Liver (tissue), 9 donors: ENCODE results near the gene SBK3. TPM values are rescaled to one million over a fixed set of nuclear protein-coding genes. Genes with fewer than 3 reads are reported as not detected.

ENCODE experiments used
- DNase-seq: peaks from one replicate; pipeline ENCODE4 v3.0.0-alpha.2; 2017; ENCODE audit warnings: low spot score
- H3K27ac ChIP-seq, 2 donors: one replicate each; pipeline ENCODE4 v1.7.0; 2013; ENCODE audit warnings: inconsistent platforms in 2 of 2, low read length in 2 of 2, control low read depth in 1 of 2, low read depth in 1 of 2, mild to moderate bottlenecking in 1 of 2
- H3K27me3 ChIP-seq, 4 donors: one replicate each; pipeline versions ENCODE4 v1.6.1 to v1.7.0; 2013; ENCODE audit warnings: low read length in 3 of 4, inconsistent platforms in 1 of 4, mild to moderate bottlenecking in 1 of 4, moderate library complexity in 1 of 4; ENCODE audit not compliant: control insufficient read depth in 4 of 4, insufficient read depth in 4 of 4
- H3K36me3 ChIP-seq, 4 donors: one replicate each; pipeline versions ENCODE4 v1.6.1 to v1.7.0; 2013; ENCODE audit warnings: low read length in 3 of 4, mild to moderate bottlenecking in 3 of 4, low read depth in 1 of 4, moderate library complexity in 1 of 4; ENCODE audit not compliant: control insufficient read depth in 4 of 4, insufficient read depth in 3 of 4
- H3K4me1 ChIP-seq, 4 donors: one replicate each; pipeline versions ENCODE4 v1.6.1 to v1.7.0; 2013; ENCODE audit warnings: low read length in 3 of 4, mild to moderate bottlenecking in 3 of 4, moderate library complexity in 1 of 4; ENCODE audit not compliant: control insufficient read depth in 4 of 4, insufficient read depth in 4 of 4
- H3K4me3 ChIP-seq, 3 donors: one replicate each; pipeline versions ENCODE4 v1.6.1 to v1.7.0; 2013; ENCODE audit warnings: low read length in 3 of 3, control low read depth in 1 of 3, low read depth in 1 of 3, mild to moderate bottlenecking in 1 of 3
- H3K9ac ChIP-seq, 2 donors: one replicate each; pipeline ENCODE4 v1.7.0; 2013; ENCODE audit warnings: low read length in 2 of 2, mild to moderate bottlenecking in 2 of 2, moderate library complexity in 2 of 2, control low read depth in 1 of 2, low read depth in 1 of 2
- H3K9me3 ChIP-seq, 4 donors: one replicate each; pipeline versions ENCODE4 v1.6.1 to v1.7.0; 2013; ENCODE audit warnings: low read length in 3 of 4; ENCODE audit not compliant: control insufficient read depth in 4 of 4
- ATF3 ChIP-seq: IDR thresholded peaks from 2 replicates; pipeline ENCODE4 v1.6.1; 2016; ENCODE audit warnings: antibody characterized with exemption
- CTCF ChIP-seq: fragments of 150-350 bp; IDR thresholded peaks from 2 replicates; pipeline ENCODE4 v1.5.1; 2017; ENCODE audit warnings: improper control_type of control experiment, low read depth, low read length; ENCODE audit not compliant: missing input control
- FOXA1 ChIP-seq: IDR thresholded peaks from 2 replicates; pipeline ENCODE4 v1.6.1; 2016; ENCODE audit warnings: antibody characterized with exemption
- FOXA2 ChIP-seq: IDR thresholded peaks from 2 replicates; pipeline ENCODE4 v1.6.1; 2016; ENCODE audit warnings: antibody characterized with exemption
- HNF4A ChIP-seq, 2 donors: conservative IDR thresholded peaks; 2 replicates each; pipeline ENCODE4 v1.6.1; 2016; ENCODE audit warnings: antibody characterized with exemption in 2 of 2, mild to moderate bottlenecking in 2 of 2
- HNF4G ChIP-seq: IDR thresholded peaks from 2 replicates; pipeline ENCODE4 v1.6.1; 2016; ENCODE audit warnings: antibody characterized with exemption
- JUND ChIP-seq, 2 donors: IDR thresholded peaks; 2 replicates each; pipeline ENCODE4 v1.6.1; 2016; ENCODE audit warnings: antibody characterized with exemption in 2 of 2
- MAX ChIP-seq: IDR thresholded peaks from 2 replicates; pipeline ENCODE4 v1.6.1; 2016; ENCODE audit warnings: antibody characterized with exemption
- NR2F2 ChIP-seq: IDR thresholded peaks from 2 replicates; pipeline ENCODE4 v1.6.1; 2016; ENCODE audit warnings: antibody characterized with exemption
- RAD21 ChIP-seq, 2 donors: IDR thresholded peaks; 2 replicates each; pipeline ENCODE4 v1.6.1; 2016; ENCODE audit warnings: antibody characterized with exemption in 2 of 2, mild to moderate bottlenecking in 2 of 2
- REST ChIP-seq: IDR thresholded peaks from 2 replicates; pipeline ENCODE4 v1.6.1; 2016; ENCODE audit warnings: antibody characterized with exemption, mild to moderate bottlenecking
- RXRA ChIP-seq, 2 donors: IDR thresholded peaks; 2 replicates each; pipeline ENCODE4 v1.6.1; 2017 to 2018; ENCODE audit warnings: antibody characterized with exemption in 2 of 2, mild to moderate bottlenecking in 1 of 2
- SP1 ChIP-seq: IDR thresholded peaks from 2 replicates; pipeline ENCODE4 v1.6.1; 2018; ENCODE audit warnings: antibody characterized with exemption, mild to moderate bottlenecking
- TAF1 ChIP-seq: conservative IDR thresholded peaks from 2 replicates; pipeline ENCODE4 v1.6.1; 2016; ENCODE audit warnings: antibody characterized with exemption, mild to moderate bottlenecking
- YY1 ChIP-seq: IDR thresholded peaks from 2 replicates; pipeline ENCODE4 v1.6.1; 2016; ENCODE audit warnings: antibody characterized with exemption, mild to moderate bottlenecking
- ZBTB33 ChIP-seq: IDR thresholded peaks from 2 replicates; pipeline ENCODE4 v1.6.1; 2016; ENCODE audit warnings: antibody characterized with exemption
- WGBS: extraction: QIAGEN DNeasy Blood & Tissue Kit; methylation state at CpG from one replicate; pipeline ENCODE4 v1.1.7; 2013; 5-methylcytosine and 5-hydroxymethylcytosine counted together
- polyA plus RNA-seq, 2 donors: library from polyadenylated mRNA; stranded (reverse) in 1 of 2; unstranded in 1 of 2; fragments of 200-250 nt in 1 of 2; fragments of >200 nt in 1 of 2; fragmentation: Nextera tagmentation in 1 of 2; extraction: Ambion mirVana in 1 of 2; gene quantifications; one replicate each; pipeline versions ENCODE4 v1.2.1 to v1.2.3, GENCODE V29; 2013 to 2015
- total RNA-seq, 2 donors: library from RNA; depleted of rRNA; stranded (reverse); fragments of >200 nt; gene quantifications; one replicate each; pipeline ENCODE4 v1.2.3, GENCODE V29; 2014
- donor health status: healthy.
- donor health status: healthy.
- donor health status: healthy.
- donor health status: healthy.
- donor health status: healthy.

SBK3 gene
- total and polyA plus RNA-seq, 4 donors, result 0.03 TPM; not detected in 3

GRCh38 chr19:55535965-55536350, 9.4 kb downstream of the SBK3 start:
- Histone ChIP-seq H3K27ac (no peak overlapping the region), H3K9me3 (no peaks in the 10 kb centered on the region), H3K9ac (no peak overlapping the region), H3K36me3 (no peaks in the 10 kb centered on the region), H3K4me3 (no peak overlapping the region), H3K27me3 (no peaks in the 10 kb centered on the region), H3K4me1 (no peaks in the 10 kb centered on the region)
- TF ChIP-seq JUND (IDR thresholded peaks at IDR 0.05) (no peak), NR2F2 (no peak), HNF4G (no peak), TAF1 (no peak), FOXA1 (no peak), ZBTB33 (no peak), ATF3 (no peak), RXRA (IDR thresholded peaks at IDR 0.05) (no peak), REST (no peak), RAD21 (IDR thresholded peaks at IDR 0.05) (no peak), SP1 (no peak), MAX (no peak), FOXA2 (no peak)
- DNase-seq, result no peak
- 81% methylated on average over 22 of the region's 22 CpGs for WGBS

GRCh38 chr19:55535173-55535964, 10.0 kb downstream of the SBK3 start:
- no peaks in the 10 kb centered on the region for H3K4me1 ChIP-seq
- 81% methylated on average over 12 of the region's 12 CpGs for WGBS
- no peaks in the 10 kb centered on the region for H3K36me3 ChIP-seq
- DNase-seq, result no peak
- H3K4me3 ChIP-seq, result no peak overlapping the region
- TF ChIP-seq FOXA2, result no peak
- TF ChIP-seq SP1, result no peak
- no peak for TF ChIP-seq HNF4A (conservative IDR thresholded peaks at IDR 0.05)
- no peak for TF ChIP-seq TAF1
- no peak for TF ChIP-seq YY1
- no peak for TF ChIP-seq JUND (IDR thresholded peaks at IDR 0.05)
- TF ChIP-seq CTCF, result no peak
- no peak for TF ChIP-seq RXRA (IDR thresholded peaks at IDR 0.05)
- no peak for TF ChIP-seq ZBTB33
- no peak for TF ChIP-seq FOXA1
- TF ChIP-seq REST, result no peak
- no peak for TF ChIP-seq RAD21 (IDR thresholded peaks at IDR 0.05)
- H3K27ac ChIP-seq, result no peak overlapping the region
- H3K27me3 ChIP-seq, result no peaks in the 10 kb centered on the region
- no peak overlapping the region for H3K9ac ChIP-seq
- H3K9me3 ChIP-seq, result no peaks in the 10 kb centered on the region
